Coronary artery (tissue), 2 donors: ENCODE measurements around the gene CTAGE9.

Experiments used
- DNase-seq: peaks from one replicate; pipeline ENCODE4 v3.0.0-alpha.2; 2017; ENCODE audit warnings: low spot score
- H3K27ac ChIP-seq, 2 donors: fragments of 200-600 bp; sonication (generic); one replicate each; pipeline ENCODE4 v1.5.1; 2016 to 2019
- H3K4me3 ChIP-seq: fragments of 200-600 bp; sonication (generic); 2 replicates; pipeline ENCODE4 v1.5.1; 2016; ENCODE audit warnings: mild to moderate bottlenecking, moderate library complexity
- CTCF ChIP-seq: fragments of 200-600 bp; sonication (generic); IDR thresholded peaks from one replicate; pipeline ENCODE4 v1.5.1; 2019; ENCODE audit warnings: antibody characterized with exemption

CTAGE9 gene

GRCh38 chr6:131736811-131737210 lies 26.0 kb upstream of the CTAGE9 start:
- no peak for DNase-seq
- Histone ChIP-seq H3K27ac (no peak overlapping the region), H3K4me3 (no peak overlapping the region)
- TF ChIP-seq CTCF = no peak

- no peak for TF ChIP-seq CTCF
- DNase-seq = no peak
- no peak overlapping the region for H3K27ac ChIP-seq
- no peak overlapping the region for H3K4me3 ChIP-seq
Observed at GRCh38 chr6:131736003-131736596, 25.3 kb upstream of the CTAGE9 start.

GRCh38 chr6:131733376-131734016 lies 22.7 kb upstream of the CTAGE9 start:
- TF ChIP-seq CTCF = no peak
- no peak for DNase-seq
- no peak overlapping the region for H3K27ac ChIP-seq
- peak overlapping the region; percentile 33 for H3K4me3 ChIP-seq

GRCh38 chr6:131731224-131731623 lies 20.4 kb upstream of the CTAGE9 start:
- no peak overlapping the region for H3K4me3 ChIP-seq
- no peak overlapping the region for H3K27ac ChIP-seq
- TF ChIP-seq CTCF = no peak
- no peak for DNase-seq

GRCh38 chr6:131730264-131730663 lies 19.4 kb upstream of the CTAGE9 start:
- no peak for DNase-seq
- Histone ChIP-seq H3K4me3 (no peak overlapping the region), H3K27ac (no peak overlapping the region)
- TF ChIP-seq CTCF = no peak

- Histone ChIP-seq H3K4me3 (no peak overlapping the region), H3K27ac (no peak overlapping the region)
- no peak for TF ChIP-seq CTCF
- no peak for DNase-seq
Observed at GRCh38 chr6:131729550-131729949, 18.7 kb upstream of the CTAGE9 start.

- no peak for TF ChIP-seq CTCF
- H3K4me3 ChIP-seq = no peak overlapping the region
- DNase-seq = no peak
- H3K27ac ChIP-seq = no peak overlapping the region
Observed at GRCh38 chr6:131728296-131728939, 17.6 kb upstream of the CTAGE9 start.
